Measurements from ENCODE around the gene LINC00632.

Gene LINC00632

GRCh38 chrX:140775211-140775610 lies 65.7 kb downstream of the LINC00632 start:
- no peaks in the 10 kb centered on the region for H3F3A ChIP-seq (ENCODE audit: insufficient read depth)

DNA sequence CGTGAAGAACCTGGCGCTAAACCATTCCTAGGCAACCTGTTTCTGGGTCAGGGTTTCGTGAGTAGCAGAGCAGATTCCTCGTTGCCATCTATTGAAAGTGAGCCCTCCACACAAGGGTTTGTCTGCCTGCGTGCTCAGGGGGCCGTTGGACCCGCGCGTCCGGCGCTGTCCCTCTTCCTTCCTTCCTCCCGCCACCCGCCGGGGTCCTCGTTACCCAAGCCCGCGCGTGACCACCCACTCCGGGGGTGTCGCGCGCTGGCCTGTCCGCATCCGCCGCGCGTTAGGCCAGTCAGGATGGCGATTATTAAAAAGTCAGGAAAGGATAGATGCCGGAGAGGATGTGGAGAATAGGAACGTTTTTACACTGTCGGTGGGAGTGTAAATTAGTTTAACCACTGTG lies 66.8 kb downstream of the LINC00632 start:
- TF ChIP-seq EZH2phosphoT487 (conservative IDR thresholded peaks at IDR 0.05; ENCODE audit: low read length) = no peak
- TF ChIP-seq, protein P1, sequence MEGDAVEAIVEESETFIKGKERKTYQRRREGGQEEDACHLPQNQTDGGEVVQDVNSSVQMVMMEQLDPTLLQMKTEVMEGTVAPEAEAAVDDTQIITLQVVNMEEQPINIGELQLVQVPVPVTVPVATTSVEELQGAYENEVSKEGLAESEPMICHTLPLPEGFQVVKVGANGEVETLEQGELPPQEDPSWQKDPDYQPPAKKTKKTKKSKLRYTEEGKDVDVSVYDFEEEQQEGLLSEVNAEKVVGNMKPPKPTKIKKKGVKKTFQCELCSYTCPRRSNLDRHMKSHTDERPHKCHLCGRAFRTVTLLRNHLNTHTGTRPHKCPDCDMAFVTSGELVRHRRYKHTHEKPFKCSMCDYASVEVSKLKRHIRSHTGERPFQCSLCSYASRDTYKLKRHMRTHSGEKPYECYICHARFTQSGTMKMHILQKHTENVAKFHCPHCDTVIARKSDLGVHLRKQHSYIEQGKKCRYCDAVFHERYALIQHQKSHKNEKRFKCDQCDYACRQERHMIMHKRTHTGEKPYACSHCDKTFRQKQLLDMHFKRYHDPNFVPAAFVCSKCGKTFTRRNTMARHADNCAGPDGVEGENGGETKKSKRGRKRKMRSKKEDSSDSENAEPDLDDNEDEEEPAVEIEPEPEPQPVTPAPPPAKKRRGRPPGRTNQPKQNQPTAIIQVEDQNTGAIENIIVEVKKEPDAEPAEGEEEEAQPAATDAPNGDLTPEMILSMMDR (IDR thresholded peaks at IDR 0.05; ENCODE audit: insufficient read depth, low read length, poor library complexity, severe bottlenecking) = no peak
- Histone ChIP-seq H3K27me3 (ENCODE audit: low read length) (no peaks in the 10 kb centered on the region), H3F3A (ENCODE audit: insufficient read depth) (no peaks in the 10 kb centered on the region)

More at GRCh38 chrX:140775211-140775610, 65.7 kb downstream of the LINC00632 start:
- Histone ChIP-seq H3K36me3 (ENCODE audit: low read length) (no peaks in the 10 kb centered on the region), H3K79me2 (ENCODE audit: insufficient read depth, low read length) (no peaks in the 10 kb centered on the region), H3K9me2 (replicated peaks; ENCODE audit: insufficient read depth, low read length) (no peaks in the 10 kb centered on the region), H3K9me3 (ENCODE audit: insufficient read depth, low read length) (no peaks in the 10 kb centered on the region), H3K27ac (ENCODE audit: low read depth, low read length) (no peak overlapping the region), H3K4me3 (ENCODE audit: insufficient read depth, low read length, poor library complexity, severe bottlenecking) (no peak overlapping the region), H3K27me3 (ENCODE audit: low read length) (no peaks in the 10 kb centered on the region), H4K20me1 (ENCODE audit: low read depth, low read length) (no peaks in the 10 kb centered on the region), H2AFZ (ENCODE audit: low read depth, low read length, severe bottlenecking) (no peak overlapping the region), H3K4me2 (ENCODE audit: low read depth, low read length, poor library complexity, severe bottlenecking) (no peak overlapping the region), H3K9ac (ENCODE audit: low read length) (no peak overlapping the region)
- TF ChIP-seq EZH2phosphoT487 (conservative IDR thresholded peaks at IDR 0.05; ENCODE audit: low read length) = no peak
- TF ChIP-seq, protein P1 (IDR thresholded peaks at IDR 0.05; ENCODE audit: insufficient read depth, low read length, poor library complexity, severe bottlenecking) = no peak

GRCh38 chrX:140794642-140795041 lies 85.1 kb downstream of the LINC00632 start:
- no peak overlapping the region for H2AFZ ChIP-seq (ENCODE audit: low read depth, low read length, severe bottlenecking)
- no peaks in the 10 kb centered on the region for H3F3A ChIP-seq (ENCODE audit: insufficient read depth)
- no peaks in the 10 kb centered on the region for H3K36me3 ChIP-seq (ENCODE audit: low read length)
- H3K9me3 ChIP-seq (ENCODE audit: insufficient read depth, low read length) = no peaks in the 10 kb centered on the region
- no peaks in the 10 kb centered on the region for H3K79me2 ChIP-seq (ENCODE audit: insufficient read depth, low read length)
- no peak overlapping the region for H3K27ac ChIP-seq (ENCODE audit: low read depth, low read length)
- no peak overlapping the region for H3K4me2 ChIP-seq (ENCODE audit: low read depth, low read length, poor library complexity, severe bottlenecking)
- no peaks in the 10 kb centered on the region for H3K9me2 ChIP-seq (replicated peaks; ENCODE audit: insufficient read depth, low read length)
- no peak for TF ChIP-seq EZH2phosphoT487 (conservative IDR thresholded peaks at IDR 0.05; ENCODE audit: low read length)
- TF ChIP-seq, protein P1 (IDR thresholded peaks at IDR 0.05; ENCODE audit: insufficient read depth, low read length, poor library complexity, severe bottlenecking) = no peak
- H4K20me1 ChIP-seq (ENCODE audit: low read depth, low read length) = no peaks in the 10 kb centered on the region
- H3K9ac ChIP-seq (ENCODE audit: low read length) = no peak overlapping the region
- no peaks in the 10 kb centered on the region for H3K27me3 ChIP-seq (ENCODE audit: low read length)
- H3K4me3 ChIP-seq (ENCODE audit: insufficient read depth, low read length, poor library complexity, severe bottlenecking) = no peak overlapping the region

More for the DNA sequence above, 66.8 kb downstream of the LINC00632 start:
- Histone ChIP-seq H3K4me3 (ENCODE audit: insufficient read depth, low read length, poor library complexity, severe bottlenecking) (no peak overlapping the region), H3K27ac (ENCODE audit: low read depth, low read length) (no peak overlapping the region), H2AFZ (ENCODE audit: low read depth, low read length, severe bottlenecking) (no peak overlapping the region), H3K79me2 (ENCODE audit: insufficient read depth, low read length) (no peaks in the 10 kb centered on the region), H3K9me2 (replicated peaks; ENCODE audit: insufficient read depth, low read length) (no peaks in the 10 kb centered on the region), H3K36me3 (ENCODE audit: low read length) (no peaks in the 10 kb centered on the region), H3K4me2 (ENCODE audit: low read depth, low read length, poor library complexity, severe bottlenecking) (no peak overlapping the region), H3K9me3 (ENCODE audit: insufficient read depth, low read length) (no peaks in the 10 kb centered on the region), H4K20me1 (ENCODE audit: low read depth, low read length) (no peaks in the 10 kb centered on the region), H3K9ac (ENCODE audit: low read length) (no peak overlapping the region)
